Measurements from ENCODE around the gene SLC2A14. TPM values are rescaled to one million over a fixed set of nuclear protein-coding genes. Genes with fewer than 3 reads are reported as not detected.

The SLC2A14 gene
- 0.07 to 0.36 TPM (median 0.14 TPM) in 5 replicates for total RNA-seq (2022; extraction: Qiagen RNA extraction)

GRCh38 chr12:7872566-7873319 is at the start of gene SLC2A14:
SLC2A14 (minus strand) TSS chr12:7872915; CDS start chr12:7869880, 3,035 bp downstream.

GRCh38 chr12:7788884-7789528 is 83.7 kb downstream of the SLC2A14 start, which contains the start of gene NANOG:
NANOG (plus strand) TSS chr12:7789402; CDS start chr12:7789615, 213 bp downstream.

Other genes with a start within 250 kb of the SLC2A14 start
- gene APOBEC1, start 207.0 kb downstream of the SLC2A14 start, total RNA-seq (2022; extraction: Qiagen RNA extraction): not detected in 5 replicates
- not detected in 5 replicates for gene GDF3, start 177.1 kb downstream of the SLC2A14 start, total RNA-seq (2022; extraction: Qiagen RNA extraction)
- gene DPPA3, start 161.5 kb downstream of the SLC2A14 start, total RNA-seq (2022; extraction: Qiagen RNA extraction): not detected in 5 replicates
- gene CLEC4C, start 125.5 kb downstream of the SLC2A14 start, total RNA-seq (2022; extraction: Qiagen RNA extraction): not detected in 5 replicates
- gene NANOGNB, start 107.7 kb downstream of the SLC2A14 start, total RNA-seq (2022; extraction: Qiagen RNA extraction): not detected in 5 replicates
- gene NANOG, start 83.5 kb downstream of the SLC2A14 start, total RNA-seq (2022; extraction: Qiagen RNA extraction): not detected in 5 replicates
- gene SLC2A3, start 63.3 kb upstream of the SLC2A14 start, total RNA-seq (2022; extraction: Qiagen RNA extraction): 3.8 to 4.8 TPM (median 4.5 TPM) in 5 replicates
- 7.2 to 10.0 TPM (median 8.9 TPM) in 5 replicates for gene FOXJ2, start 159.8 kb upstream of the SLC2A14 start, total RNA-seq (2022; extraction: Qiagen RNA extraction)
- not detected in 5 replicates for gene C3AR1, start 193.4 kb upstream of the SLC2A14 start, total RNA-seq (2022; extraction: Qiagen RNA extraction)
- 11.6 to 15.6 TPM (median 14.7 TPM) in 5 replicates for gene NECAP1, start 209.4 kb upstream of the SLC2A14 start, total RNA-seq (2022; extraction: Qiagen RNA extraction)

Data from A549 treated with Mapracorat at 1 μM for 4 hours (cell line).